SH-SY5Y (cell line): ENCODE measurements around the gene MYO1H.

Source experiments
- GATA2 ChIP-seq: IDR thresholded peaks from 2 replicates; pipeline ENCODE4 v1.6.1; 2011; ENCODE audit warnings: mild to moderate bottlenecking, low read depth, low read length
- GATA3 ChIP-seq: IDR thresholded peaks from 2 replicates; pipeline ENCODE4 v1.6.1; 2011; ENCODE audit warnings: low read depth, mild to moderate bottlenecking, low read length, moderate library complexity

MYO1H gene

GRCh38 chr12:109329686-109330085, 18.0 kb upstream of the MYO1H start:
- TF ChIP-seq GATA2 (no peak), GATA3 (no peak)

- TF ChIP-seq GATA3, result no peak
- TF ChIP-seq GATA2, result no peak
These were observed 17.1 kb upstream of the MYO1H start for GRCh38 chr12:109330282-109331230.

GRCh38 chr12:109331301-109331952, 16.3 kb upstream of the MYO1H start:
- TF ChIP-seq GATA2 (peak; percentile 75), GATA3 (no peak)

- TF ChIP-seq GATA3 (no peak), GATA2 (no peak)
These were observed 12.8 kb upstream of the MYO1H start for GRCh38 chr12:109334887-109335286.

- TF ChIP-seq GATA3 (no peak), GATA2 (no peak)
These were observed 11.1 kb upstream of the MYO1H start for GRCh38 chr12:109336593-109336992.

- TF ChIP-seq GATA2, result no peak
- no peak for TF ChIP-seq GATA3
These were observed 4.0 kb upstream of the MYO1H start for GRCh38 chr12:109343677-109344076.

GRCh38 chr12:109345428-109345827, 2.3 kb upstream of the MYO1H start:
- TF ChIP-seq GATA2, result no peak
- TF ChIP-seq GATA3, result no peak

- TF ChIP-seq GATA3 (no peak), GATA2 (no peak)
These were observed 780 bp upstream of the MYO1H start for GRCh38 chr12:109346920-109347319.

- TF ChIP-seq GATA2, result no peak
- TF ChIP-seq GATA3, result no peak
These were observed 4.5 kb downstream of the MYO1H start for GRCh38 chr12:109352184-109352583.

GRCh38 chr12:109356577-109356976, 8.9 kb downstream of the MYO1H start:
- no peak for TF ChIP-seq GATA2
- TF ChIP-seq GATA3, result no peak

GRCh38 chr12:109357032-109357431, 9.3 kb downstream of the MYO1H start:
- TF ChIP-seq GATA2 (no peak), GATA3 (no peak)

- TF ChIP-seq GATA3, result 0 out of 2 replicates have a peak, but pooled peaks have one; percentile 15
- TF ChIP-seq GATA2, result no peak; the same call in 1 of the 2 replicates
These were observed 10.6 kb downstream of the MYO1H start for GRCh38 chr12:109358154-109358869.

- TF ChIP-seq GATA3 (no peak), GATA2 (no peak)
These were observed 11.5 kb downstream of the MYO1H start for GRCh38 chr12:109359131-109359690.

- TF ChIP-seq GATA2 (no peak), GATA3 (no peak)
These were observed 22.1 kb downstream of the MYO1H start for GRCh38 chr12:109369831-109370230.

GRCh38 chr12:109377139-109377685, 29.5 kb downstream of the MYO1H start:
- TF ChIP-seq GATA2 (no peak), GATA3 (no peak)
